ENCODE measurements around the gene PIGT. TPM values are rescaled to one million over a fixed set of nuclear protein-coding genes. Genes with fewer than 3 reads are reported as not detected.

The PIGT gene
- total RNA-seq, 1 experiment from 2014 or later: 63.7 TPM

GRCh38 chr20:45436732-45437485 is 21.0 kb downstream of the PIGT start:
- ChIA-PET POLR2A (interaction anchor here (0.5 to 1.3 kb wide), 8 partner anchors 13 to 498 kb away, joined by 3 to 7 read pairs (median 4); partner anchors contain the start of gene SYS1), CTCF (interaction anchor here (0.5 to 5.1 kb wide), 61 partner anchors 9 to 604 kb away, joined by 3 to 164 read pairs (median 6); partner anchors contain the start of genes MATN4, PIGT, SDC4 and SYS1)
- H3K4me1 Mint-ChIP-seq: peaks cover 16% of the 10 kb centered on the region
- H3K4me3 Mint-ChIP-seq: peak overlapping the region; percentile 82
- peak; percentile 97 for ATAC-seq
- TF ChIP-seq MAX (CRISPR knock-in tag; IDR thresholded peaks at IDR 0.05) (peak; percentile 44; the same call in 1 of the 2 replicates), CTCF (IDR thresholded peaks at IDR 0.05) (peak; percentile 92), ETV6 (CRISPR knock-in tag; IDR thresholded peaks at IDR 0.05) (0 out of 2 replicates have a peak, but pooled peaks have one; percentile 20), USF1 (CRISPR knock-in tag; IDR thresholded peaks at IDR 0.05) (no peak), OVOL2 (CRISPR knock-in tag; IDR thresholded peaks at IDR 0.05; ENCODE audit: borderline replicate concordance) (no peak), ZNF423 (CRISPR knock-in tag; IDR thresholded peaks at IDR 0.05) (peak; percentile 95), GABPB1 (CRISPR knock-in tag; IDR thresholded peaks at IDR 0.05) (peak; percentile 68)
- H3K27ac Mint-ChIP-seq: no peak overlapping the region
- peak; percentile 90 for DNase-seq (ENCODE audit: low spot score)
- H3K9me3 Mint-ChIP-seq: no peaks in the 10 kb centered on the region
- H3K27me3 Mint-ChIP-seq (ENCODE audit: low read depth): peaks cover 5% of the 10 kb centered on the region; the same call in 1 of the 2 replicates
- peaks cover 6% of the 10 kb centered on the region for H3K36me3 Mint-ChIP-seq

GRCh38 chr20:45440424-45440823 is 24.5 kb downstream of the PIGT start:
- POLR2A ChIA-PET: interaction anchor here (0.6 kb wide), 1 partner anchor 1629 kb away, joined by 3 read pairs; no protein-coding TSS in a partner anchor

More at GRCh38 chr20:45440424-45440823, 24.5 kb downstream of the PIGT start:
- ATAC-seq: no peak
- Mint-ChIP-seq H3K27me3 (ENCODE audit: low read depth) (peaks cover 8% of the 10 kb centered on the region; the same call in 1 of the 2 replicates), H3K4me1 (peaks cover 21% of the 10 kb centered on the region), H3K9me3 (no peaks in the 10 kb centered on the region), H3K4me3 (no peak overlapping the region), H3K36me3 (no peaks in the 10 kb centered on the region), H3K27ac (no peak overlapping the region)
- CTCF ChIA-PET: interaction anchor here (1.4 to 1.9 kb wide), 4 partner anchors 46 to 331 kb away, joined by 4 to 11 read pairs (median 8); partner anchors contain the start of gene SYS1
- DNase-seq (ENCODE audit: low spot score): no peak
- TF ChIP-seq NFE2L1 (CRISPR knock-in tag; IDR thresholded peaks at IDR 0.05): no peak
- TF ChIP-seq TCF7 (CRISPR knock-in tag; IDR thresholded peaks at IDR 0.05; ENCODE audit: low read depth): no peak
- TF ChIP-seq ZNF281 (CRISPR knock-in tag; IDR thresholded peaks at IDR 0.05): no peak
- no peak for TF ChIP-seq TEAD4 (CRISPR knock-in tag; IDR thresholded peaks at IDR 0.05)
- no peak for TF ChIP-seq ERG (CRISPR knock-in tag; IDR thresholded peaks at IDR 0.05)
- no peak for TF ChIP-seq ZNF532 (CRISPR knock-in tag; IDR thresholded peaks at IDR 0.05; ENCODE audit: borderline replicate concordance)
- no peak for TF ChIP-seq CBFB (CRISPR knock-in tag; IDR thresholded peaks at IDR 0.05; ENCODE audit: low read depth)
- TF ChIP-seq MLX (CRISPR knock-in tag; IDR thresholded peaks at IDR 0.05): no peak
